GM23338 (cell line): Measurements from ENCODE around the gene KRT85. TPM values are rescaled to one million over a fixed set of nuclear protein-coding genes. Genes with fewer than 3 reads are reported as not detected.

Source experiments
- ATAC-seq: fragments of 200-7000 bp; cut with Tn5 transposase; 3 replicates; pipeline ENCODE4 v1.9.1; 2020
- DNase-seq: peaks from one replicate; pipeline ENCODE4 v3.0.0-alpha.2; 2015; ENCODE audit warnings: low spot score
- H2AFZ ChIP-seq: fragments of 200-600 bp; sonication (generic); 2 replicates; pipeline ENCODE4 v1.8.0; 2016; ENCODE audit warnings: antibody characterized with exemption, mild to moderate bottlenecking, moderate library complexity
- H3F3A ChIP-seq: fragments of 200-600 bp; sonication (generic); replicated peaks from 2 replicates; pipeline ENCODE4 v1.8.0; 2017; ENCODE audit warnings: antibody characterized with exemption, mixed run types, low read depth
- H3K27ac ChIP-seq: fragments of 200-600 bp; sonication (generic); 2 replicates; pipeline ENCODE4 v1.6.1; 2016; ENCODE audit warnings: low read depth
- H3K27me3 ChIP-seq: fragments of 200-600 bp; sonication (generic); 2 replicates; pipeline ENCODE4 v1.8.0; 2016; ENCODE audit warnings: mild to moderate bottlenecking, mixed run types, moderate library complexity; ENCODE audit not compliant: insufficient read depth
- H3K36me3 ChIP-seq: fragments of 200-600 bp; sonication (generic); 2 replicates; pipeline ENCODE4 v1.8.0; 2016; ENCODE audit warnings: mild to moderate bottlenecking; ENCODE audit not compliant: insufficient read depth
- H3K4me1 ChIP-seq: fragments of 200-600 bp; sonication (generic); 2 replicates; pipeline ENCODE4 v1.8.0; 2016; ENCODE audit warnings: mild to moderate bottlenecking, moderate library complexity; ENCODE audit not compliant: insufficient read depth
- H3K4me2 ChIP-seq: fragments of 200-600 bp; sonication (generic); 2 replicates; pipeline ENCODE4 v1.7.1; 2017; ENCODE audit warnings: mixed run types
- H3K4me3 ChIP-seq: fragments of 200-600 bp; sonication (generic); 2 replicates; pipeline ENCODE4 v1.6.1; 2016; ENCODE audit warnings: mixed run types
- H3K79me2 ChIP-seq: fragments of 200-600 bp; sonication (generic); replicated peaks from 2 replicates; pipeline ENCODE4 v1.8.0; 2017; ENCODE audit warnings: mild to moderate bottlenecking; ENCODE audit not compliant: insufficient read depth
- H3K9me2 ChIP-seq: fragments of 200-600 bp; sonication (generic); 2 replicates; pipeline ENCODE4 v1.8.0; 2017; ENCODE audit not compliant: insufficient read depth
- H4K20me1 ChIP-seq: fragments of 200-600 bp; sonication (generic); replicated peaks from 2 replicates; pipeline ENCODE4 v1.8.0; 2017; ENCODE audit warnings: mild to moderate bottlenecking; ENCODE audit not compliant: insufficient read depth
- H3K27ac Mint-ChIP-seq: 2 replicates; pipeline ENCODE4 v1.8.0; 2020; ENCODE audit warnings: inconsistent platforms, mild to moderate bottlenecking, moderate library complexity, mixed read lengths
- H3K27me3 Mint-ChIP-seq: 3 replicates; pipeline ENCODE4 v1.8.0; 2022; ENCODE audit warnings: low read depth, mild to moderate bottlenecking, moderate library complexity, mixed read lengths, inconsistent platforms; ENCODE audit not compliant: insufficient read depth, poor library complexity
- H3K36me3 Mint-ChIP-seq: 3 replicates; pipeline ENCODE4 v1.8.0; 2021; ENCODE audit warnings: low read depth, mild to moderate bottlenecking, inconsistent platforms, moderate library complexity, mixed read lengths
- H3K4me1 Mint-ChIP-seq: 3 replicates; pipeline ENCODE4 v1.8.0; 2020; ENCODE audit warnings: mild to moderate bottlenecking, inconsistent platforms, mixed read lengths
- H3K4me3 Mint-ChIP-seq: 3 replicates; pipeline ENCODE4 v1.8.0; 2021; ENCODE audit warnings: moderate library complexity, mild to moderate bottlenecking, inconsistent platforms, mixed read lengths
- H3K9me3 Mint-ChIP-seq: 3 replicates; pipeline ENCODE4 v1.8.0; 2020; ENCODE audit warnings: moderate library complexity, mild to moderate bottlenecking, inconsistent platforms, mixed read lengths
- CREB1 ChIP-seq: fragments of 250-450 bp; sonication (Bioruptor Pico); IDR thresholded peaks from 2 replicates; pipeline ENCODE4 v1.5.0; 2020; ENCODE audit warnings: low read depth, mild to moderate bottlenecking, moderate library complexity
- EZH2 ChIP-seq: fragments of 200-600 bp; sonication (generic); IDR thresholded peaks from one replicate; pipeline ENCODE4 v1.8.0; 2017; ENCODE audit warnings: antibody characterized with exemption, mild to moderate bottlenecking, low read depth; ENCODE audit not compliant: unreplicated experiment
- EZH2phosphoT487 ChIP-seq: fragments of 200-600 bp; sonication (generic); IDR thresholded peaks from one replicate; pipeline ENCODE4 v1.8.1; 2018; ENCODE audit warnings: antibody characterized with exemption; ENCODE audit not compliant: unreplicated experiment
- JUNB ChIP-seq: IDR thresholded peaks from one replicate; pipeline ENCODE4 v1.6.1; 2016; ENCODE audit warnings: antibody characterized with exemption; ENCODE audit not compliant: unreplicated experiment
- NANOG ChIP-seq: IDR thresholded peaks from 2 replicates; pipeline ENCODE4 v1.6.1; 2016; ENCODE audit warnings: antibody characterized with exemption, borderline replicate concordance
- POLR2AphosphoS5 ChIP-seq: IDR thresholded peaks from 2 replicates; pipeline ENCODE4 v1.6.1; 2016; ENCODE audit warnings: antibody characterized with exemption, low read depth
- STAT1 ChIP-seq: IDR thresholded peaks from one replicate; pipeline ENCODE4 v1.6.1; 2016; ENCODE audit warnings: antibody characterized with exemption; ENCODE audit not compliant: unreplicated experiment
- ZNF114 ChIP-seq: fragments of 250-450 bp; sonication (Bioruptor Pico); IDR thresholded peaks from 2 replicates; pipeline ENCODE4 v1.5.0; 2020; ENCODE audit warnings: mild to moderate bottlenecking, moderate library complexity
- ZNF331 ChIP-seq: fragments of 250-450 bp; sonication (Bioruptor Pico); IDR thresholded peaks from 2 replicates; pipeline ENCODE4 v1.5.0; 2020; ENCODE audit warnings: low read depth, mild to moderate bottlenecking, moderate library complexity
- polyA plus RNA-seq: library from polyadenylated mRNA; unstranded; fragments of >200 nt; fragmentation: Nextera tagmentation; extraction: Ambion mirVana; gene quantifications from 2 replicates; pipeline ENCODE4 v1.2.1, GENCODE V29; 2016
- total RNA-seq: library from RNA; depleted of rRNA; stranded (reverse); fragments of >200 nt; shearing (Covaris generic); gene quantifications from 2 replicates; pipeline ENCODE4 v1.2.3, GENCODE V29; 2014
- TF ChIP-seq, protein P1 (sequence below), 2 experiments: fragments of 200-600 bp in 1 of 2; sonication (generic) in 1 of 2; conservative IDR thresholded peaks; 2 replicates each; pipeline versions ENCODE4 v1.5.1 to v1.6.1; 2016 to 2017; ENCODE audit warnings: antibody characterized with exemption in 2 of 2, low read depth in 2 of 2, mild to moderate bottlenecking in 2 of 2, moderate library complexity in 1 of 2
- TF ChIP-seq, protein P2 (sequence below): IDR thresholded peaks from 2 replicates; pipeline ENCODE4 v1.6.1; 2016; ENCODE audit warnings: antibody characterized with exemption
- TF ChIP-seq, protein P3 (sequence below): fragments of 250-450 bp; sonication (Bioruptor Pico); IDR thresholded peaks from 2 replicates; pipeline ENCODE4 v1.5.0; 2020; ENCODE audit warnings: mild to moderate bottlenecking, moderate library complexity

The KRT85 gene
- total and polyA plus RNA-seq, 2 experiments from 2014 or later: not detected

DNA sequence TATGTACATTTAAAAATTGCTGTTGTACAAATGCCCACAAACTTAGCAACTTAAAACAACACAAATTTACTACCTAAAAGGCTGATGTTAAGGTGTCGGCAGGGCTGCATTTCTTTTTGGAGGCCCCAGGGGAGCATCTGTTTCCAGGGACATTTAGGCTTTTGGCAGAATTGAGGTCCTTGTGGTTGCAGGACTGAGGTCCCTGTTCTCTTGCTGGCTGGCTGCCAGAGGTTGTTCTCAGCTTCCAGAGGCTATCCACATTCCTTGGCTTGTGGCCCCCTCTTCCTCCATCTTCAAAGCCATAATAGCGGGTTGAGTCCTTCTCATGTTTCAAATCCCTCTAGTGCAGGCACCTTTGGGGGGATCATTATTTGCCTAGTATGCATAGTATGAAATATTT is 23.7 kb downstream of the KRT85 start (continued):
- TF ChIP-seq, protein P1, sequence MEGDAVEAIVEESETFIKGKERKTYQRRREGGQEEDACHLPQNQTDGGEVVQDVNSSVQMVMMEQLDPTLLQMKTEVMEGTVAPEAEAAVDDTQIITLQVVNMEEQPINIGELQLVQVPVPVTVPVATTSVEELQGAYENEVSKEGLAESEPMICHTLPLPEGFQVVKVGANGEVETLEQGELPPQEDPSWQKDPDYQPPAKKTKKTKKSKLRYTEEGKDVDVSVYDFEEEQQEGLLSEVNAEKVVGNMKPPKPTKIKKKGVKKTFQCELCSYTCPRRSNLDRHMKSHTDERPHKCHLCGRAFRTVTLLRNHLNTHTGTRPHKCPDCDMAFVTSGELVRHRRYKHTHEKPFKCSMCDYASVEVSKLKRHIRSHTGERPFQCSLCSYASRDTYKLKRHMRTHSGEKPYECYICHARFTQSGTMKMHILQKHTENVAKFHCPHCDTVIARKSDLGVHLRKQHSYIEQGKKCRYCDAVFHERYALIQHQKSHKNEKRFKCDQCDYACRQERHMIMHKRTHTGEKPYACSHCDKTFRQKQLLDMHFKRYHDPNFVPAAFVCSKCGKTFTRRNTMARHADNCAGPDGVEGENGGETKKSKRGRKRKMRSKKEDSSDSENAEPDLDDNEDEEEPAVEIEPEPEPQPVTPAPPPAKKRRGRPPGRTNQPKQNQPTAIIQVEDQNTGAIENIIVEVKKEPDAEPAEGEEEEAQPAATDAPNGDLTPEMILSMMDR (conservative IDR thresholded peaks at IDR 0.05; ENCODE audit: low read depth in 2 of 2): no peak
- TF ChIP-seq NANOG (no peak), EZH2phosphoT487 (no peak), JUNB (no peak), ZNF331 (CRISPR knock-in tag) (no peak), CREB1 (CRISPR knock-in tag) (no peak), ZNF114 (CRISPR knock-in tag) (no peak), POLR2AphosphoS5 (no peak)

DNA sequence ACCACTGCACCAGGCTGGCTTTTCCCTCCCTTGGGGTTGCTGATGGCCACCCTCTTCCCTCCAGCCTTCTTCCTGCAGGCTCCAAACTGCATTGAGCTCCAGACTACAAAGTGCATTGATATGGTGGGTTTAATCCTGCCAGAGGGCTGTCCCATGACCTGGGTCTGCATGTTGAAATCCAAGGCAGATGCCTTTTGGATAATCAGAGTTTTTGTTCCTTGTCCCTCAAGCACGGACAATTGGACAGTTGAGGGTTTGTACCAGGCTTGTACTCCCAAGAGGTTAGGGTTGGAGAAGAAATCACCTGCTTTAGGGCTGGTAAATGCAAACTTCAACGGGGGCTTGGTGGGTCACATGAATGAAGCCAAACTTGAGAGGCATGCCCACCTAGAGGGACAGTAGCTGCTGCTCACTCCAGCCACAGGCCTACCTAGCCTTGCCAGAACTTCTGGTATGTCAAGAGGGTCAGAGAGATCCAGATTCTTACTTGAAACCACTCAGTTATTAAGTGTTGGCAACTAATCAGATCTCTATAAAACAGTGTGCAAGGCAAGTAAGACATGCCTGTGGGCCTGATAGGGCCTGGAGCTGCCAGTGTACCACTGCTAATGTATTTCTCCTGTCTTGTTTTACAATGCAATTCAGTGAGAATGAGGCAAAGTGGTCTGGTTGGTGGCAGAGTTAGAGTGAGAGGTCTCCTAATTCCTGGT is 24.3 kb downstream of the KRT85 start:
- Histone ChIP-seq H3K4me1 (no peaks in the 10 kb centered on the region), H3K36me3 (no peaks in the 10 kb centered on the region), H3K4me2 (no peak overlapping the region), H3F3A (no peaks in the 10 kb centered on the region), H3K9me2 (no peaks in the 10 kb centered on the region), H2AFZ (no peak overlapping the region), H3K27ac (no peak overlapping the region), H3K27me3 (no peaks in the 10 kb centered on the region), H3K4me3 (no peak overlapping the region), H4K20me1 (no peaks in the 10 kb centered on the region), H3K79me2 (no peaks in the 10 kb centered on the region)
- no peak overlapping the region for H3K4me3 Mint-ChIP-seq
- peaks cover 15% of the 10 kb centered on the region for H3K27me3 Mint-ChIP-seq
- TF ChIP-seq, protein P2, sequence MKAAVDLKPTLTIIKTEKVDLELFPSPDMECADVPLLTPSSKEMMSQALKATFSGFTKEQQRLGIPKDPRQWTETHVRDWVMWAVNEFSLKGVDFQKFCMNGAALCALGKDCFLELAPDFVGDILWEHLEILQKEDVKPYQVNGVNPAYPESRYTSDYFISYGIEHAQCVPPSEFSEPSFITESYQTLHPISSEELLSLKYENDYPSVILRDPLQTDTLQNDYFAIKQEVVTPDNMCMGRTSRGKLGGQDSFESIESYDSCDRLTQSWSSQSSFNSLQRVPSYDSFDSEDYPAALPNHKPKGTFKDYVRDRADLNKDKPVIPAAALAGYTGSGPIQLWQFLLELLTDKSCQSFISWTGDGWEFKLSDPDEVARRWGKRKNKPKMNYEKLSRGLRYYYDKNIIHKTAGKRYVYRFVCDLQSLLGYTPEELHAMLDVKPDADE: no peak
- TF ChIP-seq EZH2phosphoT487: no peak
- no peak for TF ChIP-seq POLR2AphosphoS5
- TF ChIP-seq, protein P1 (conservative IDR thresholded peaks at IDR 0.05; ENCODE audit: low read depth in 2 of 2): no peak
- TF ChIP-seq, protein P3, sequence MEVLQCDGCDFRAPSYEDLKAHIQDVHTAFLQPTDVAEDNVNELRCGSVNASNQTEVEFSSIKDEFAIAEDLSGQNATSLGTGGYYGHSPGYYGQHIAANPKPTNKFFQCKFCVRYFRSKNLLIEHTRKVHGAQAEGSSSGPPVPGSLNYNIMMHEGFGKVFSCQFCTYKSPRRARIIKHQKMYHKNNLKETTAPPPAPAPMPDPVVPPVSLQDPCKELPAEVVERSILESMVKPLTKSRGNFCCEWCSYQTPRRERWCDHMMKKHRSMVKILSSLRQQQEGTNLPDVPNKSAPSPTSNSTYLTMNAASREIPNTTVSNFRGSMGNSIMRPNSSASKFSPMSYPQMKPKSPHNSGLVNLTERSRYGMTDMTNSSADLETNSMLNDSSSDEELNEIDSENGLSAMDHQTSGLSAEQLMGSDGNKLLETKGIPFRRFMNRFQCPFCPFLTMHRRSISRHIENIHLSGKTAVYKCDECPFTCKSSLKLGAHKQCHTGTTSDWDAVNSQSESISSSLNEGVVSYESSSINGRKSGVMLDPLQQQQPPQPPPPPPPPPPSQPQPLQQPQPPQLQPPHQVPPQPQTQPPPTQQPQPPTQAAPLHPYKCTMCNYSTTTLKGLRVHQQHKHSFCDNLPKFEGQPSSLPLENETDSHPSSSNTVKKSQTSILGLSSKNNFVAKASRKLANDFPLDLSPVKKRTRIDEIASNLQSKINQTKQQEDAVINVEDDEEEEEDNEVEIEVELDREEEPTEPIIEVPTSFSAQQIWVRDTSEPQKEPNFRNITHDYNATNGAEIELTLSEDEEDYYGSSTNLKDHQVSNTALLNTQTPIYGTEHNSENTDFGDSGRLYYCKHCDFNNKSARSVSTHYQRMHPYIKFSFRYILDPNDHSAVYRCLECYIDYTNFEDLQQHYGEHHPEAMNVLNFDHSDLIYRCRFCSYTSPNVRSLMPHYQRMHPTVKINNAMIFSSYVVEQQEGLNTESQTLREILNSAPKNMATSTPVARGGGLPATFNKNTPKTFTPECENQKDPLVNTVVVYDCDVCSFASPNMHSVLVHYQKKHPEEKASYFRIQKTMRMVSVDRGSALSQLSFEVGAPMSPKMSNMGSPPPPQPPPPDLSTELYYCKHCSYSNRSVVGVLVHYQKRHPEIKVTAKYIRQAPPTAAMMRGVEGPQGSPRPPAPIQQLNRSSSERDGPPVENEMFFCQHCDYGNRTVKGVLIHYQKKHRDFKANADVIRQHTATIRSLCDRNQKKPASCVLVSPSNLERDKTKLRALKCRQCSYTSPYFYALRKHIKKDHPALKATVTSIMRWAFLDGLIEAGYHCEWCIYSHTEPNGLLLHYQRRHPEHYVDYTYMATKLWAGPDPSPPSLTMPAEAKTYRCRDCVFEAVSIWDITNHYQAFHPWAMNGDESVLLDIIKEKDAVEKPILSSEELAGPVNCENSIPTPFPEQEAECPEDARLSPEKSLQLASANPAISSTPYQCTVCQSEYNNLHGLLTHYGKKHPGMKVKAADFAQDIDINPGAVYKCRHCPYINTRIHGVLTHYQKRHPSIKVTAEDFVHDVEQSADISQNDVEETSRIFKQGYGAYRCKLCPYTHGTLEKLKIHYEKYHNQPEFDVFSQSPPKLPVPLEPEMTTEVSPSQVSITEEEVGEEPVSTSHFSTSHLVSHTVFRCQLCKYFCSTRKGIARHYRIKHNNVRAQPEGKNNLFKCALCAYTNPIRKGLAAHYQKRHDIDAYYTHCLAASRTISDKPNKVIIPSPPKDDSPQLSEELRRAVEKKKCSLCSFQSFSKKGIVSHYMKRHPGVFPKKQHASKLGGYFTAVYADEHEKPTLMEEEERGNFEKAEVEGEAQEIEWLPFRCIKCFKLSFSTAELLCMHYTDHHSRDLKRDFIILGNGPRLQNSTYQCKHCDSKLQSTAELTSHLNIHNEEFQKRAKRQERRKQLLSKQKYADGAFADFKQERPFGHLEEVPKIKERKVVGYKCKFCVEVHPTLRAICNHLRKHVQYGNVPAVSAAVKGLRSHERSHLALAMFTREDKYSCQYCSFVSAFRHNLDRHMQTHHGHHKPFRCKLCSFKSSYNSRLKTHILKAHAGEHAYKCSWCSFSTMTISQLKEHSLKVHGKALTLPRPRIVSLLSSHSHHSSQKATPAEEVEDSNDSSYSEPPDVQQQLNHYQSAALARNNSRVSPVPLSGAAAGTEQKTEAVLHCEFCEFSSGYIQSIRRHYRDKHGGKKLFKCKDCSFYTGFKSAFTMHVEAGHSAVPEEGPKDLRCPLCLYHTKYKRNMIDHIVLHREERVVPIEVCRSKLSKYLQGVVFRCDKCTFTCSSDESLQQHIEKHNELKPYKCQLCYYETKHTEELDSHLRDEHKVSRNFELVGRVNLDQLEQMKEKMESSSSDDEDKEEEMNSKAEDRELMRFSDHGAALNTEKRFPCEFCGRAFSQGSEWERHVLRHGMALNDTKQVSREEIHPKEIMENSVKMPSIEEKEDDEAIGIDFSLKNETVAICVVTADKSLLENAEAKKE (CRISPR knock-in tag): no peak
- no peak for TF ChIP-seq JUNB
- TF ChIP-seq STAT1: no peak
- no peak for TF ChIP-seq EZH2
- ATAC-seq: no peak
- DNase-seq: no peak
- no peak overlapping the region for H3K27ac Mint-ChIP-seq
- no peaks in the 10 kb centered on the region for H3K9me3 Mint-ChIP-seq
- no peaks in the 10 kb centered on the region for H3K36me3 Mint-ChIP-seq
- H3K4me1 Mint-ChIP-seq: no peaks in the 10 kb centered on the region
